GM12878 (cell line): ENCODE data around the gene CEACAM1. TPM values are rescaled to one million over a fixed set of nuclear protein-coding genes. Genes with fewer than 3 reads are reported as not detected.
A peak's percentile ranks its signal among the peaks of the same experiment; 100 is the strongest.

Experiments
- ATAC-seq: fragments of 200-7000 bp; cut with Tn5 transposase; 3 replicates; pipeline ENCODE4 v1.9.1; 2020; ENCODE audit warnings: mild to moderate bottlenecking, moderate library complexity
- BruUV-seq: library from RNA; stranded (reverse); fragments of 400-500 nt; replicated peaks from 2 replicates; lab custom pipeline; 2021; lab: Mats Ljungman, UMichigan
- CTCF ChIA-PET: fragments of 300-600 bp; sonication (Branson Sonifier 250); formaldehyde crosslinking; extraction: SDS; loops from one replicate; lab custom pipeline; 2021; ENCODE audit warnings: inconsistent platforms; lab: Yijun Ruan, JAX
- POLR2A ChIA-PET: fragments of 350-600 bp; formaldehyde crosslinking; extraction: SDS; loops from one replicate; lab custom pipeline; 2021; ENCODE audit warnings: inconsistent platforms; lab: Charles Lee
- RAD21 ChIA-PET: fragments of 300-600 bp; sonication (Branson Sonifier 250); formaldehyde crosslinking; loops from one replicate; lab custom pipeline; 2023; ENCODE audit warnings: antibody characterized with exemption; ENCODE audit not compliant: unreplicated experiment; lab: Charles Lee
- SMC1A ChIA-PET: fragments of 300-600 bp; sonication (Branson Sonifier 250); formaldehyde crosslinking; loops from one replicate; lab custom pipeline; 2023; ENCODE audit not compliant: unreplicated experiment, uncharacterized antibody; lab: Charles Lee
- DNase-seq: peaks from one replicate; pipeline ENCODE4 v3.0.0-alpha.2; 2011; ENCODE audit warnings: low read depth, low spot score
- FAIRE-seq: peaks from 3 replicates; lab custom pipeline; 2011; peaks lifted over from hg19 to GRCh38; lab: Jason Lieb, UNC
- H2AFZ ChIP-seq: 2 replicates; pipeline ENCODE4 v1.6.0; 2011; ENCODE audit warnings: low read depth, low read length, control low read depth; ENCODE audit not compliant: control insufficient read depth
- H3K27ac ChIP-seq: 2 replicates; pipeline ENCODE4 v1.5.1; 2011; ENCODE audit warnings: control low read depth; ENCODE audit not compliant: control insufficient read depth, insufficient read depth
- H3K27me3 ChIP-seq, 2 experiments: replicated peaks in 1 of 2; 2 replicates each; pipeline versions ENCODE4 v1.6.0 to v1.6.1; 2011; ENCODE audit warnings: low read length in 1 of 2; ENCODE audit not compliant: control insufficient read depth in 2 of 2, insufficient read depth in 2 of 2
- H3K36me3 ChIP-seq, 2 experiments: 2 replicates each; pipeline ENCODE4 v1.5.1; 2011; ENCODE audit warnings: low read length in 1 of 2; ENCODE audit not compliant: control insufficient read depth in 2 of 2, insufficient read depth in 2 of 2
- H3K4me1 ChIP-seq: 2 replicates; pipeline ENCODE4 v1.6.1; 2011; ENCODE audit warnings: mild to moderate bottlenecking, low read length, moderate library complexity, mixed read lengths; ENCODE audit not compliant: control insufficient read depth, insufficient read depth
- H3K4me2 ChIP-seq: 2 replicates; pipeline ENCODE4 v1.6.0; 2011; ENCODE audit warnings: control low read depth; ENCODE audit not compliant: control insufficient read depth, insufficient read depth
- H3K4me3 ChIP-seq: fragments of 200-600 bp; sonication (generic); 2 replicates; pipeline ENCODE4 v1.5.1; 2016
- H3K79me2 ChIP-seq: 2 replicates; pipeline ENCODE4 v1.6.0; 2011; ENCODE audit warnings: low read length; ENCODE audit not compliant: control insufficient read depth, insufficient read depth
- H3K9ac ChIP-seq: 2 replicates; pipeline ENCODE4 v1.8.0; 2011; ENCODE audit warnings: low read length, control low read depth, mixed read lengths; ENCODE audit not compliant: control insufficient read depth, insufficient read depth
- H3K9me3 ChIP-seq: replicated peaks from 3 replicates; pipeline ENCODE4 v1.5.1; 2011; ENCODE audit warnings: mild to moderate bottlenecking, low read length; ENCODE audit not compliant: control insufficient read depth, insufficient read depth
- H4K20me1 ChIP-seq: 2 replicates; pipeline ENCODE4 v1.6.0; 2011; ENCODE audit not compliant: control insufficient read depth, insufficient read depth
- BMI1 ChIP-seq: fragments of 450-650 bp; IDR thresholded peaks from 2 replicates; pipeline ENCODE4 v1.6.1; 2016; ENCODE audit warnings: mild to moderate bottlenecking, moderate library complexity, borderline replicate concordance
- CBX5 ChIP-seq: sonication (generic); IDR thresholded peaks from 2 replicates; pipeline ENCODE4 v1.6.1; 2016; ENCODE audit warnings: low read depth, moderate library complexity, mild to moderate bottlenecking, inconsistent platforms
- CEBPB ChIP-seq, 2 experiments: fragments of 150-350 bp in 1 of 2; IDR thresholded peaks; 2 replicates each; pipeline ENCODE4 v1.6.1; 2012 to 2014; ENCODE audit warnings: low read depth in 2 of 2, low read length in 2 of 2, borderline replicate concordance in 1 of 2, inconsistent platforms in 1 of 2
- CEBPZ ChIP-seq: fragments of 150-350 bp; IDR thresholded peaks from 2 replicates; pipeline ENCODE4 v1.6.1; 2016; ENCODE audit warnings: low read depth, low read length
- ETV6 ChIP-seq, 2 experiments: fragments of 450-650 bp in 1 of 2; IDR thresholded peaks in 1 of 2; conservative IDR thresholded peaks in 1 of 2; 2 replicates each; pipeline ENCODE4 v1.6.1; 2014; ENCODE audit warnings: antibody characterized with exemption in 1 of 2, borderline replicate concordance in 1 of 2, low read depth in 1 of 2, mild to moderate bottlenecking in 1 of 2, moderate library complexity in 1 of 2
- MTA3 ChIP-seq: IDR thresholded peaks from 2 replicates; pipeline ENCODE4 v1.6.1; 2012; ENCODE audit warnings: low read length, inconsistent platforms, borderline replicate concordance
- MYB ChIP-seq: fragments of 150-350 bp; IDR thresholded peaks from 2 replicates; pipeline ENCODE4 v1.6.1; 2014; ENCODE audit warnings: mild to moderate bottlenecking, low read depth, low read length, borderline replicate concordance
- MYC ChIP-seq: IDR thresholded peaks from 2 replicates; pipeline ENCODE4 v1.6.1; 2011; ENCODE audit warnings: mild to moderate bottlenecking, low read length, moderate library complexity, inconsistent platforms; ENCODE audit not compliant: insufficient read depth, insufficient replicate concordance, insufficient read length, severe bottlenecking
- PML ChIP-seq: IDR thresholded peaks from 2 replicates; pipeline ENCODE4 v1.6.1; 2012; ENCODE audit warnings: low read length, inconsistent platforms
- RELA ChIP-seq: fragments of 450-650 bp; IDR thresholded peaks from 2 replicates; pipeline ENCODE4 v1.8.0; 2014; ENCODE audit warnings: borderline replicate concordance; ENCODE audit not compliant: partially characterized antibody
- SRF ChIP-seq, 2 experiments: IDR thresholded peaks; 2 replicates each; pipeline ENCODE4 v1.6.1; 2011; ENCODE audit warnings: low read depth in 2 of 2, low read length in 2 of 2, mild to moderate bottlenecking in 1 of 2, moderate library complexity in 1 of 2
- TCF12 ChIP-seq: IDR thresholded peaks from 2 replicates; pipeline ENCODE4 v1.6.1; 2011; ENCODE audit warnings: low read depth, mild to moderate bottlenecking, low read length
- ZBED1 ChIP-seq: IDR thresholded peaks from 2 replicates; pipeline ENCODE4 v1.6.1; 2016; ENCODE audit warnings: borderline replicate concordance
- WGBS: methylation state at CpG from one replicate; pipeline ENCODE4 v1.1.6; 2016; ENCODE audit warnings: low lambda C conversion rate; ENCODE audit not compliant: insufficient replicate concordance, insufficient coverage; ENCODE audit errors: missing lambda C conversion rate; 5-methylcytosine and 5-hydroxymethylcytosine counted together
- in situ Hi-C: fragments of 300-500 bp; cut with MboI; formaldehyde crosslinking; loops from 9 replicates; pipeline ENCODE4 v1.14.3; 2018; ENCODE audit warnings: mixed read lengths
- intact Hi-C: fragments of 100-400 bp; cut with micrococcal nuclease; formaldehyde crosslinking; loops from one replicate; pipeline ENCODE4 v1.14.2; 2022; ENCODE audit not compliant: unreplicated experiment
- polyA plus RNA-seq, 11 experiments: library from polyadenylated mRNA; depleted of rRNA in 4 of 11; unstranded in 6 of 11; stranded (reverse) in 5 of 11; fragments of >200 nt; fragmentation: Nextera tagmentation in 4 of 11; fragmentation: Illumina TruSeq in 1 of 11; extraction: Ambion mirVana in 4 of 11; extraction: Trizol in 1 of 11; gene quantifications; 1 replicate in 1 of 11; 2 replicates in 10 of 11; pipeline versions ENCODE4 v1.2.1 to v1.2.3, GENCODE V29; 2011 to 2016; ENCODE audit warnings: inconsistent platforms in 2 of 11, missing spikeins in 2 of 11, low read depth in 1 of 11
- total RNA-seq, 4 experiments: library from RNA; depleted of rRNA in 3 of 4; stranded (reverse); fragments of >200 nt in 3 of 4; fragmentation: Illumina TruSeq in 1 of 4; extraction: Trizol in 1 of 4; gene quantifications; 2 replicates each; pipeline versions ENCODE4 v1.2.1 to v1.2.3, GENCODE V29; 2013 to 2021

CEACAM1 gene
- total and polyA plus RNA-seq, 10 of the 15 experiments (the other 5 are each of a cell fraction or from before 2014, with no cell fraction given), result 3.9 to 24.0 (median 6.5) TPM

- FAIRE-seq (no peak), ATAC-seq (no peak), DNase-seq (no peak)
- WGBS, result 6% methylated on average over 2 of the region's 2 CpGs
- no TSS peak for BruUV-seq
- H3K9me3 ChIP-seq, result no peaks in the 10 kb centered on the region
- TF ChIP-seq MYB, result no peak
- TF ChIP-seq RELA, result no peak
- no peak for TF ChIP-seq CBX5
- no peak for TF ChIP-seq CEBPB (IDR thresholded peaks at IDR 0.05; ENCODE audit: borderline replicate concordance in 1 of 2, low read depth in 2 of 2, low read length in 2 of 2)
- TF ChIP-seq SRF (IDR thresholded peaks at IDR 0.05; ENCODE audit: low read depth in 2 of 2, low read length in 2 of 2), result no peak
- TF ChIP-seq BMI1, result no peak
- TF ChIP-seq MTA3, result no peak
- TF ChIP-seq ZBED1, result no peak
- H3K4me2 ChIP-seq, result no peak overlapping the region
- H3K9ac ChIP-seq, result no peak overlapping the region
- H3K79me2 ChIP-seq, result no peaks in the 10 kb centered on the region
- SMC1A ChIA-PET, result no interaction called here
- H3K4me3 ChIP-seq, result no peak overlapping the region
- RAD21 ChIA-PET, result no interaction called here
- POLR2A ChIA-PET, result no interaction called here
- H3K27ac ChIP-seq, result no peak overlapping the region
- no peaks in the 10 kb centered on the region for H3K36me3 ChIP-seq
- in situ Hi-C loops, result no loop called here
- H3K27me3 ChIP-seq, result no peaks in the 10 kb centered on the region
- CTCF ChIA-PET, result interaction anchor here (1.4 kb wide), 1 partner anchor 119 kb away, joined by 3 read pairs; no protein-coding TSS in a partner anchor
- intact Hi-C loops, result no loop called here
- H4K20me1 ChIP-seq, result no peaks in the 10 kb centered on the region
- H3K4me1 ChIP-seq, result no peaks in the 10 kb centered on the region
- no peak overlapping the region for H2AFZ ChIP-seq
These were observed 40.9 kb upstream of the CEACAM1 start for GRCh38 chr19:42569193-42569592.

GRCh38 chr19:42568006-42568405 lies 39.7 kb upstream of the CEACAM1 start:
- H3K27ac ChIP-seq, result no peak overlapping the region
- ATAC-seq (peak; percentile 34; the same call in 1 of the 3 replicates), FAIRE-seq (no peak), DNase-seq (no peak)
- H2AFZ ChIP-seq, result no peak overlapping the region
- in situ Hi-C loops, result no loop called here
- no peaks in the 10 kb centered on the region for H4K20me1 ChIP-seq
- intact Hi-C loops, result no loop called here
- H3K27me3 ChIP-seq, result no peaks in the 10 kb centered on the region
- POLR2A ChIA-PET, result no interaction called here
- H3K79me2 ChIP-seq, result no peaks in the 10 kb centered on the region
- CTCF ChIA-PET, result interaction anchor here (1.2 kb wide), 1 partner anchor 34 kb away, joined by 4 read pairs; no protein-coding TSS in a partner anchor
- SMC1A ChIA-PET, result no interaction called here
- no peaks in the 10 kb centered on the region for H3K36me3 ChIP-seq
- BruUV-seq, result no TSS peak
- H3K4me2 ChIP-seq, result no peak overlapping the region
- no peak overlapping the region for H3K4me3 ChIP-seq
- WGBS, result 0% methylated on average over 4 of the region's 4 CpGs
- H3K9ac ChIP-seq, result no peak overlapping the region
- no peaks in the 10 kb centered on the region for H3K9me3 ChIP-seq
- RAD21 ChIA-PET, result no interaction called here
- no peaks in the 10 kb centered on the region for H3K4me1 ChIP-seq
- TF ChIP-seq MYC (no peak), CEBPZ (no peak), ETV6 (conservative IDR thresholded peaks at IDR 0.05 in 1 of 2, IDR thresholded peaks at IDR 0.05 in 1 of 2; ENCODE audit: borderline replicate concordance in 1 of 2, low read depth in 1 of 2) (no peak), PML (no peak), TCF12 (no peak)
